ENCODE data around the gene KSR1.
"Not testable (repeated sequence)": the region's sequence is repeated elsewhere in the genome, so short reads cannot be mapped to it uniquely, and the experiment has no call there.

Gene KSR1

GRCh38 chr17:27657620-27658019 lies 201.4 kb downstream of the KSR1 start:
- TF ChIP-seq ZFX (IDR thresholded peaks at IDR 0.05; ENCODE audit: borderline replicate concordance) (no peak), CTCF (IDR thresholded peaks at IDR 0.05) (no peak)
- H3K27ac ChIP-seq: no peak overlapping the region

GRCh38 chr17:27659683-27660082 lies 203.4 kb downstream of the KSR1 start:
- no peak overlapping the region for H3K27ac ChIP-seq
- TF ChIP-seq ZFX (IDR thresholded peaks at IDR 0.05; ENCODE audit: borderline replicate concordance) (no peak), CTCF (IDR thresholded peaks at IDR 0.05) (no peak)

GRCh38 chr17:27660436-27660835 lies 204.2 kb downstream of the KSR1 start:
- H3K27ac ChIP-seq: no peak overlapping the region
- TF ChIP-seq ZFX (IDR thresholded peaks at IDR 0.05; ENCODE audit: borderline replicate concordance) (no peak), CTCF (IDR thresholded peaks at IDR 0.05) (no peak)

GRCh38 chr17:27663936-27664605 lies 207.8 kb downstream of the KSR1 start:
- no peak overlapping the region for H3K27ac ChIP-seq
- TF ChIP-seq CTCF (IDR thresholded peaks at IDR 0.05): no peak
- no peak for TF ChIP-seq ZFX (IDR thresholded peaks at IDR 0.05; ENCODE audit: borderline replicate concordance)

- TF ChIP-seq CTCF (IDR thresholded peaks at IDR 0.05): no peak
- TF ChIP-seq ZFX (IDR thresholded peaks at IDR 0.05; ENCODE audit: borderline replicate concordance): no peak
- no peak overlapping the region for H3K27ac ChIP-seq
Measured at GRCh38 chr17:27664606-27664965, 208.3 kb downstream of the KSR1 start.

GRCh38 chr17:27665549-27665948 lies 209.3 kb downstream of the KSR1 start:
- TF ChIP-seq ZFX (IDR thresholded peaks at IDR 0.05; ENCODE audit: borderline replicate concordance) (no peak), CTCF (IDR thresholded peaks at IDR 0.05) (no peak)
- H3K27ac ChIP-seq: no peak overlapping the region

GRCh38 chr17:27666270-27666669 lies 210.0 kb downstream of the KSR1 start:
- not testable (repeated sequence) for H3K27ac ChIP-seq

Measured in 22Rv1 (cell line).